Neural progenitor cell (in vitro differentiated cells): ENCODE measurements around the gene THRB.

ENCODE experiments used
- EZH2 ChIP-seq: fragments of 200-600 bp; sonication (generic); IDR thresholded peaks from 2 replicates; pipeline ENCODE4 v1.6.1; 2017; ENCODE audit warnings: antibody characterized with exemption, mild to moderate bottlenecking, moderate library complexity
- EZH2phosphoT487 ChIP-seq: fragments of 200-600 bp; sonication (generic); IDR thresholded peaks from 2 replicates; pipeline ENCODE4 v1.6.1; 2017; ENCODE audit warnings: antibody characterized with exemption
- TF ChIP-seq, protein P1 (sequence below): fragments of 200-600 bp; sonication (generic); IDR thresholded peaks from 2 replicates; pipeline ENCODE4 v1.5.1; 2017; ENCODE audit warnings: antibody characterized with exemption, mild to moderate bottlenecking

DNA sequence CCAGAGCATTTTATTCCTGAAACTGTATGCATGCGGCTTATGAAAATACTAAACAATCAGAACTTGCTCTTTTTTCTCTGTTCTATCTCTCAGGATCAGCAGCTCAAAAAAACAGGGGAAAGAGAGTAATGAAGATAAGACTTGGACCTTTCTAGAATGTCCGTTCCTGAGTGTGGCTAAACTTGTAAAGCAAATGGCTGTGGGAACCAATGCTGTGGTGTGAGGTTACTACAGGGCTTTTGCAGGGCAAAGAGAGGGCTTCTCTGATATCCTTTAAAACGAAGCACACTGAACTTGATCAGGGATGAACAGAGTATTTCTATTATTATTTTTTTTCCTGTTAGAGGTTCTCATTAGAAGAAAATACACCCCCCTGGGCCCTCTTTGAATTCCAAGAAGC lies 223.4 kb downstream of the THRB start:
- TF ChIP-seq, protein P1, sequence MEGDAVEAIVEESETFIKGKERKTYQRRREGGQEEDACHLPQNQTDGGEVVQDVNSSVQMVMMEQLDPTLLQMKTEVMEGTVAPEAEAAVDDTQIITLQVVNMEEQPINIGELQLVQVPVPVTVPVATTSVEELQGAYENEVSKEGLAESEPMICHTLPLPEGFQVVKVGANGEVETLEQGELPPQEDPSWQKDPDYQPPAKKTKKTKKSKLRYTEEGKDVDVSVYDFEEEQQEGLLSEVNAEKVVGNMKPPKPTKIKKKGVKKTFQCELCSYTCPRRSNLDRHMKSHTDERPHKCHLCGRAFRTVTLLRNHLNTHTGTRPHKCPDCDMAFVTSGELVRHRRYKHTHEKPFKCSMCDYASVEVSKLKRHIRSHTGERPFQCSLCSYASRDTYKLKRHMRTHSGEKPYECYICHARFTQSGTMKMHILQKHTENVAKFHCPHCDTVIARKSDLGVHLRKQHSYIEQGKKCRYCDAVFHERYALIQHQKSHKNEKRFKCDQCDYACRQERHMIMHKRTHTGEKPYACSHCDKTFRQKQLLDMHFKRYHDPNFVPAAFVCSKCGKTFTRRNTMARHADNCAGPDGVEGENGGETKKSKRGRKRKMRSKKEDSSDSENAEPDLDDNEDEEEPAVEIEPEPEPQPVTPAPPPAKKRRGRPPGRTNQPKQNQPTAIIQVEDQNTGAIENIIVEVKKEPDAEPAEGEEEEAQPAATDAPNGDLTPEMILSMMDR, result no peak
- TF ChIP-seq EZH2 (no peak), EZH2phosphoT487 (no peak)
